ENCODE results near the gene APOA5. TPM values are rescaled to one million over a fixed set of nuclear protein-coding genes. Genes with fewer than 3 reads are reported as not detected.

Gene APOA5
- total and polyA plus RNA-seq, 2 of the 13 experiments (the other 11 are each of a cell fraction or from before 2014, with no cell fraction given): 44.0 to 49.1 TPM

DNA sequence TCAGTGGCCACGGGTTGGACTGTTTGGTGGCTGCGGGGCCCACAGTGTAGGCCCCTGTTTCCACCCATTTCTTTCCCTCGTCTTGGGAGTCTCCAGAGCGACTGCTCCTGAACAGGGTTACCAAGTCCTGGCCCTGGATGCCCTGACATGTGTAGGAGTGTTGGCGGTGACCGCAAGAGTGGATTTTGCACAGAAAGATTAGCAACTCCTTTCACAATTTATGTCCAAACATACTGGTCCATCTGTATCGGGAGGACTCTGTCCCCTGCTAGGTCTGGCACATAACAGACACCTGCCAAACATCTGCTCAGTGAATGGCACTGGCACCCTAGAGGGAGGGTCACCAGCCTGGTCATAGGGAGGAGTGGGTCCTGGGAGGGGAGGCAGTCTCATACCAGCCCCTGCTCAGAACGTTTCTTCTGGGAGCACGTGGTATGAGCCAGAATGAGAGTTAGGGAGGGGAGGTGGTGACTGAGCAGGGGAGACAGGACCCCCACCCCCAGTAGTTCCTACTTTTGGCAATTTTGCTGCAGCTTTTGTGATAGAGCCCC is 49.1 kb upstream of the APOA5 start (continued):
- TF ChIP-seq NR2C2 (CRISPR knock-in tag; IDR thresholded peaks at IDR 0.05; ENCODE audit: borderline replicate concordance) (peak; percentile 25; the same call in 1 of the 2 replicates), YEATS2 (CRISPR knock-in tag; IDR thresholded peaks at IDR 0.05; ENCODE audit: borderline replicate concordance) (0 out of 2 replicates have a peak, but pooled peaks have one; percentile 21), ARID2 (CRISPR knock-in tag; IDR thresholded peaks at IDR 0.05; ENCODE audit: borderline replicate concordance) (no peak), ZNF83 (CRISPR knock-in tag; IDR thresholded peaks at IDR 0.05; ENCODE audit: borderline replicate concordance) (0 out of 2 replicates have a peak, but pooled peaks have one; percentile 25), REPIN1 (CRISPR knock-in tag; IDR thresholded peaks at IDR 0.05; ENCODE audit: borderline replicate concordance, low read depth) (peak; percentile 47; the same call in 1 of the 2 replicates), PHF8 (CRISPR knock-in tag; IDR thresholded peaks at IDR 0.05) (0 out of 2 replicates have a peak, but pooled peaks have one; percentile 28), FOXJ3 (CRISPR knock-in tag; IDR thresholded peaks at IDR 0.05; ENCODE audit: borderline replicate concordance) (0 out of 2 replicates have a peak, but pooled peaks have one; percentile 46), ZFP36L2 (CRISPR knock-in tag; IDR thresholded peaks at IDR 0.05) (no peak), PITX1 (CRISPR knock-in tag; IDR thresholded peaks at IDR 0.05) (peak; percentile 76), MTF1 (CRISPR knock-in tag; IDR thresholded peaks at IDR 0.05) (no peak), ZBTB42 (CRISPR knock-in tag; IDR thresholded peaks at IDR 0.05) (0 out of 2 replicates have a peak, but pooled peaks have one; percentile 33), NCOR1 (IDR thresholded peaks at IDR 0.05; ENCODE audit: borderline replicate concordance, low read length) (peak; percentile 70; the same call in 1 of the 2 replicates), FOXA1 (IDR thresholded peaks at IDR 0.05) (no peak), FOXA1 (CRISPR knock-in tag; IDR thresholded peaks at IDR 0.05) (0 out of 2 replicates have a peak, but pooled peaks have one; percentile 7), ZNF160 (CRISPR knock-in tag; IDR thresholded peaks at IDR 0.05) (0 out of 2 replicates have a peak, but pooled peaks have one; percentile 45), RBFOX2 (IDR thresholded peaks at IDR 0.05; ENCODE audit: low read depth, low read length) (peak; percentile 26; the same call in 1 of the 2 replicates), ZNF572 (CRISPR knock-in tag; IDR thresholded peaks at IDR 0.05) (0 out of 2 replicates have a peak, but pooled peaks have one; percentile 39), KLF6 (CRISPR knock-in tag; IDR thresholded peaks at IDR 0.05) (0 out of 2 replicates have a peak, but pooled peaks have one; percentile 20), AKAP8 (CRISPR knock-in tag; IDR thresholded peaks at IDR 0.05) (0 out of 2 replicates have a peak, but pooled peaks have one; percentile 62)
- TF ChIP-seq, protein P1, sequence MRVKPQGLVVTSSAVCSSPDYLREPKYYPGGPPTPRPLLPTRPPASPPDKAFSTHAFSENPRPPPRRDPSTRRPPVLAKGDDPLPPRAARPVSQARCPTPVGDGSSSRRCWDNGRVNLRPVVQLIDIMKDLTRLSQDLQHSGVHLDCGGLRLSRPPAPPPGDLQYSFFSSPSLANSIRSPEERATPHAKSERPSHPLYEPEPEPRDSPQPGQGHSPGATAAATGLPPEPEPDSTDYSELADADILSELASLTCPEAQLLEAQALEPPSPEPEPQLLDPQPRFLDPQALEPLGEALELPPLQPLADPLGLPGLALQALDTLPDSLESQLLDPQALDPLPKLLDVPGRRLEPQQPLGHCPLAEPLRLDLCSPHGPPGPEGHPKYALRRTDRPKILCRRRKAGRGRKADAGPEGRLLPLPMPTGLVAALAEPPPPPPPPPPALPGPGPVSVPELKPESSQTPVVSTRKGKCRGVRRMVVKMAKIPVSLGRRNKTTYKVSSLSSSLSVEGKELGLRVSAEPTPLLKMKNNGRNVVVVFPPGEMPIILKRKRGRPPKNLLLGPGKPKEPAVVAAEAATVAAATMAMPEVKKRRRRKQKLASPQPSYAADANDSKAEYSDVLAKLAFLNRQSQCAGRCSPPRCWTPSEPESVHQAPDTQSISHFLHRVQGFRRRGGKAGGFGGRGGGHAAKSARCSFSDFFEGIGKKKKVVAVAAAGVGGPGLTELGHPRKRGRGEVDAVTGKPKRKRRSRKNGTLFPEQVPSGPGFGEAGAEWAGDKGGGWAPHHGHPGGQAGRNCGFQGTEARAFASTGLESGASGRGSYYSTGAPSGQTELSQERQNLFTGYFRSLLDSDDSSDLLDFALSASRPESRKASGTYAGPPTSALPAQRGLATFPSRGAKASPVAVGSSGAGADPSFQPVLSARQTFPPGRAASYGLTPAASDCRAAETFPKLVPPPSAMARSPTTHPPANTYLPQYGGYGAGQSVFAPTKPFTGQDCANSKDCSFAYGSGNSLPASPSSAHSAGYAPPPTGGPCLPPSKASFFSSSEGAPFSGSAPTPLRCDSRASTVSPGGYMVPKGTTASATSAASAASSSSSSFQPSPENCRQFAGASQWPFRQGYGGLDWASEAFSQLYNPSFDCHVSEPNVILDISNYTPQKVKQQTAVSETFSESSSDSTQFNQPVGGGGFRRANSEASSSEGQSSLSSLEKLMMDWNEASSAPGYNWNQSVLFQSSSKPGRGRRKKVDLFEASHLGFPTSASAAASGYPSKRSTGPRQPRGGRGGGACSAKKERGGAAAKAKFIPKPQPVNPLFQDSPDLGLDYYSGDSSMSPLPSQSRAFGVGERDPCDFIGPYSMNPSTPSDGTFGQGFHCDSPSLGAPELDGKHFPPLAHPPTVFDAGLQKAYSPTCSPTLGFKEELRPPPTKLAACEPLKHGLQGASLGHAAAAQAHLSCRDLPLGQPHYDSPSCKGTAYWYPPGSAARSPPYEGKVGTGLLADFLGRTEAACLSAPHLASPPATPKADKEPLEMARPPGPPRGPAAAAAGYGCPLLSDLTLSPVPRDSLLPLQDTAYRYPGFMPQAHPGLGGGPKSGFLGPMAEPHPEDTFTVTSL (CRISPR knock-in tag; IDR thresholded peaks at IDR 0.05; ENCODE audit: borderline replicate concordance): peak; percentile 57; the same call in 1 of the 2 replicates
- TF ChIP-seq, protein P2, sequence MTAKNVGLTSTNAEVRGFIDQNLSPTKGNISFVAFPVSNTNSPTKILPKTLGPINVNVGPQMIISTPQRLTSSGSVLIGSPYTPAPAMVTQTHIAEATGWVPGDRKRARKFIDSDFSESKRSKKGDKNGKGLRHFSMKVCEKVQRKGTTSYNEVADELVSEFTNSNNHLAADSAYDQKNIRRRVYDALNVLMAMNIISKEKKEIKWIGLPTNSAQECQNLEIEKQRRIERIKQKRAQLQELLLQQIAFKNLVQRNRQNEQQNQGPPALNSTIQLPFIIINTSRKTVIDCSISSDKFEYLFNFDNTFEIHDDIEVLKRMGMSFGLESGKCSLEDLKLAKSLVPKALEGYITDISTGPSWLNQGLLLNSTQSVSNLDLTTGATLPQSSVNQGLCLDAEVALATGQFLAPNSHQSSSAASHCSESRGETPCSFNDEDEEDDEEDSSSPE (CRISPR knock-in tag; IDR thresholded peaks at IDR 0.05): 0 out of 2 replicates have a peak, but pooled peaks have one; percentile 19
- TF ChIP-seq, protein P3, sequence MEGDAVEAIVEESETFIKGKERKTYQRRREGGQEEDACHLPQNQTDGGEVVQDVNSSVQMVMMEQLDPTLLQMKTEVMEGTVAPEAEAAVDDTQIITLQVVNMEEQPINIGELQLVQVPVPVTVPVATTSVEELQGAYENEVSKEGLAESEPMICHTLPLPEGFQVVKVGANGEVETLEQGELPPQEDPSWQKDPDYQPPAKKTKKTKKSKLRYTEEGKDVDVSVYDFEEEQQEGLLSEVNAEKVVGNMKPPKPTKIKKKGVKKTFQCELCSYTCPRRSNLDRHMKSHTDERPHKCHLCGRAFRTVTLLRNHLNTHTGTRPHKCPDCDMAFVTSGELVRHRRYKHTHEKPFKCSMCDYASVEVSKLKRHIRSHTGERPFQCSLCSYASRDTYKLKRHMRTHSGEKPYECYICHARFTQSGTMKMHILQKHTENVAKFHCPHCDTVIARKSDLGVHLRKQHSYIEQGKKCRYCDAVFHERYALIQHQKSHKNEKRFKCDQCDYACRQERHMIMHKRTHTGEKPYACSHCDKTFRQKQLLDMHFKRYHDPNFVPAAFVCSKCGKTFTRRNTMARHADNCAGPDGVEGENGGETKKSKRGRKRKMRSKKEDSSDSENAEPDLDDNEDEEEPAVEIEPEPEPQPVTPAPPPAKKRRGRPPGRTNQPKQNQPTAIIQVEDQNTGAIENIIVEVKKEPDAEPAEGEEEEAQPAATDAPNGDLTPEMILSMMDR (CRISPR knock-in tag; IDR thresholded peaks at IDR 0.05): no peak

Measured in HepG2 (cell line).